ENCODE measurements around the gene TIMM29.

GRCh38 chr19:10945264-10945663 lies 16.7 kb downstream of the TIMM29 start:
- TF ChIP-seq CTCF (IDR thresholded peaks at IDR 0.05), result no peak
- no peak for TF ChIP-seq POLR2A (IDR thresholded peaks at IDR 0.05)
